ENCODE results near the gene ZNF430. TPM values are rescaled to one million over a fixed set of nuclear protein-coding genes. Genes with fewer than 3 reads are reported as not detected.

Gene ZNF430
- total and polyA plus RNA-seq, 9 of the 15 experiments (the other 6 are each of a cell fraction or from before 2014, with no cell fraction given) = 4.7 to 15.4 (median 9.4) TPM

GRCh38 chr19:21082011-21082975 is 61.8 kb downstream of the ZNF430 start, which contains the start of gene ZNF714 (continued):
- TF ChIP-seq PHB2 (IDR thresholded peaks at IDR 0.05; ENCODE audit: low read depth) (no peak), CTCFL (IDR thresholded peaks at IDR 0.05; ENCODE audit: borderline replicate concordance, insufficient read depth, low read depth, low read length, poor library complexity, severe bottlenecking) (no peak), SPI1 (IDR thresholded peaks at IDR 0.05; ENCODE audit: borderline replicate concordance, low read depth, low read length) (no peak), ZNF592 (IDR thresholded peaks at IDR 0.05) (no peak), DACH1 (IDR thresholded peaks at IDR 0.05; ENCODE audit: partially characterized antibody) (no peak), HIVEP1 (CRISPR knock-in tag; IDR thresholded peaks at IDR 0.05) (no peak), SMAD1 (IDR thresholded peaks at IDR 0.05; ENCODE audit: low read depth, low read length, partially characterized antibody) (no peak), CCAR2 (IDR thresholded peaks at IDR 0.05; ENCODE audit: low read depth, low read length) (no peak), LEF1 (IDR thresholded peaks at IDR 0.05) (0 out of 2 replicates have a peak, but pooled peaks have one; percentile 15), PHF20 (IDR thresholded peaks at IDR 0.05; ENCODE audit: partially characterized antibody) (no peak), KDM5B (IDR thresholded peaks at IDR 0.05; ENCODE audit: insufficient replicate concordance, low read depth, low read length) (peak; percentile 96), ELK1 (CRISPR knock-in tag; IDR thresholded peaks at IDR 0.05) (no peak), POLR2AphosphoS5 (IDR thresholded peaks at IDR 0.05; ENCODE audit: control insufficient read depth, insufficient read depth, low read depth, low read length) (peak; percentile 79), ID3 (CRISPR knock-in tag; IDR thresholded peaks at IDR 0.05) (no peak), ID3 (tag; IDR thresholded peaks at IDR 0.05) (no peak), ZC3H11A (IDR thresholded peaks at IDR 0.05; ENCODE audit: low read depth, low read length) (no peak), RBM34 (IDR thresholded peaks at IDR 0.05; ENCODE audit: borderline replicate concordance, insufficient read depth, low read length) (no peak), CREM (IDR thresholded peaks at IDR 0.05; ENCODE audit: low read depth) (peak; percentile 35), SP1 (CRISPR knock-in tag; IDR thresholded peaks at IDR 0.05) (no peak), MECOM (CRISPR knock-in tag; IDR thresholded peaks at IDR 0.05) (no peak)

Data from K562 (cell line).